ENCODE data around the gene ZMIZ1.

DNA sequence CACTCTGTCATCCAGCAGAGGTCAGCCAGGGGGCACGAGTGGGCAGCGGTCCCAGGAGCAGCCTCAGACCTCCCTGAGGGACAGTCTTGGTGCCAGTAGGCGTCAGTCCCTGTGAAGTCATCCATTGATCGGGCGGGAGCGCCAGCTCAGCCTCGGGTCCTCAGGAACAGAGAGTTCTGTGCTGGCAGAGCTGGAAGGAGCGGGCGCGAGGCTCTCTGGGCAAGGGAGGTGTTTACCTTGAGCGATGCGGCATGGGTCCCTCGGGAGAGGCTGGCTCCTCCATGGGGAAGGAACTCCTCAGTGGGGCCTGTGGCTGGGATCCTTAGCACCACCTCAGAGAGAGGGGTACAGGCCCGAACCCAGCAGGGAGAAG lies 177.4 kb downstream of the ZMIZ1 start:
- TF ChIP-seq POLR2A (IDR thresholded peaks at IDR 0.05) (no peak), EP300 (IDR thresholded peaks at IDR 0.05) (peak in 1 of 2 donors; percentile 63)
- TF ChIP-seq, protein P1, sequence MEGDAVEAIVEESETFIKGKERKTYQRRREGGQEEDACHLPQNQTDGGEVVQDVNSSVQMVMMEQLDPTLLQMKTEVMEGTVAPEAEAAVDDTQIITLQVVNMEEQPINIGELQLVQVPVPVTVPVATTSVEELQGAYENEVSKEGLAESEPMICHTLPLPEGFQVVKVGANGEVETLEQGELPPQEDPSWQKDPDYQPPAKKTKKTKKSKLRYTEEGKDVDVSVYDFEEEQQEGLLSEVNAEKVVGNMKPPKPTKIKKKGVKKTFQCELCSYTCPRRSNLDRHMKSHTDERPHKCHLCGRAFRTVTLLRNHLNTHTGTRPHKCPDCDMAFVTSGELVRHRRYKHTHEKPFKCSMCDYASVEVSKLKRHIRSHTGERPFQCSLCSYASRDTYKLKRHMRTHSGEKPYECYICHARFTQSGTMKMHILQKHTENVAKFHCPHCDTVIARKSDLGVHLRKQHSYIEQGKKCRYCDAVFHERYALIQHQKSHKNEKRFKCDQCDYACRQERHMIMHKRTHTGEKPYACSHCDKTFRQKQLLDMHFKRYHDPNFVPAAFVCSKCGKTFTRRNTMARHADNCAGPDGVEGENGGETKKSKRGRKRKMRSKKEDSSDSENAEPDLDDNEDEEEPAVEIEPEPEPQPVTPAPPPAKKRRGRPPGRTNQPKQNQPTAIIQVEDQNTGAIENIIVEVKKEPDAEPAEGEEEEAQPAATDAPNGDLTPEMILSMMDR (IDR thresholded peaks at IDR 0.05): no peak
